CD4-positive, CD25-positive, alpha-beta regulatory T cell (primary cell): ENCODE results near the gene ORAI1. TPM values are rescaled to one million over a fixed set of nuclear protein-coding genes. Genes with fewer than 3 reads are reported as not detected.

ENCODE experiments used
- polyA plus RNA-seq, 4 donors: library from polyadenylated mRNA; unstranded; fragments of 300-500 nt; fragmentation: Illumina TruSeq; gene quantifications; one replicate each; pipeline ENCODE4 v1.2.3, GENCODE V29; 2021
- total RNA-seq: library from RNA; stranded (reverse); gene quantifications from one replicate; pipeline ENCODE4 v1.2.3, GENCODE V29; 2022

Gene ORAI1
- total and polyA plus RNA-seq, 5 donors from 2014 or later = 53.5 to 181 (median 168) TPM

Other genes starting within 250 kb of the ORAI1 start
- 59.1 TPM for gene RNF34, start 226.4 kb upstream of the ORAI1 start, total RNA-seq
- 10 to 100 TPM; 68.5 to 84.9 (median 76.8) TPM for gene RNF34, start 226.4 kb upstream of the ORAI1 start, polyA plus RNA-seq
- 128 TPM for gene KDM2B, start 45.5 kb upstream of the ORAI1 start, total RNA-seq
- 10 to 100 TPM in 3 of 4 donors, 1 to 10 TPM in 1; 9.4 to 12.2 (median 11.0) TPM for gene KDM2B, start 45.5 kb upstream of the ORAI1 start, polyA plus RNA-seq
- gene MORN3, start 43.1 kb downstream of the ORAI1 start, total RNA-seq = 5.6 TPM
- 1 to 10 TPM; 2.3 to 7.3 (median 4.9) TPM for gene MORN3, start 43.1 kb downstream of the ORAI1 start, polyA plus RNA-seq
- 7.5 TPM for gene TMEM120B, start 86.2 kb downstream of the ORAI1 start, total RNA-seq
- gene TMEM120B, start 86.2 kb downstream of the ORAI1 start, polyA plus RNA-seq = 1 to 10 TPM; 2.6 to 4.5 (median 2.7) TPM
- gene RHOF, start 167.2 kb downstream of the ORAI1 start, total RNA-seq = 149 TPM
- gene RHOF, start 167.2 kb downstream of the ORAI1 start, polyA plus RNA-seq = 100 to 1,000 TPM in 1 of 4 donors, 10 to 100 TPM in 3; 80.4 to 100 (median 92.0) TPM
- gene SETD1B, start 177.5 kb downstream of the ORAI1 start, total RNA-seq = 118 TPM
- gene SETD1B, start 177.5 kb downstream of the ORAI1 start, polyA plus RNA-seq = 1 to 10 TPM; 1.2 to 2.0 (median 1.5) TPM
- not detected for gene HPD, start 232.3 kb downstream of the ORAI1 start, total RNA-seq
- not detected for gene HPD, start 232.3 kb downstream of the ORAI1 start, polyA plus RNA-seq